ENCODE data around the gene TNS3. TPM values are rescaled to one million over a fixed set of nuclear protein-coding genes. Genes with fewer than 3 reads are reported as not detected.

Gene TNS3
- total and polyA plus RNA-seq, 2 donors (not counting 3 experiments of a cell fraction or from before 2014, with no cell fraction given): 10.4 to 45.1 TPM

DNA sequence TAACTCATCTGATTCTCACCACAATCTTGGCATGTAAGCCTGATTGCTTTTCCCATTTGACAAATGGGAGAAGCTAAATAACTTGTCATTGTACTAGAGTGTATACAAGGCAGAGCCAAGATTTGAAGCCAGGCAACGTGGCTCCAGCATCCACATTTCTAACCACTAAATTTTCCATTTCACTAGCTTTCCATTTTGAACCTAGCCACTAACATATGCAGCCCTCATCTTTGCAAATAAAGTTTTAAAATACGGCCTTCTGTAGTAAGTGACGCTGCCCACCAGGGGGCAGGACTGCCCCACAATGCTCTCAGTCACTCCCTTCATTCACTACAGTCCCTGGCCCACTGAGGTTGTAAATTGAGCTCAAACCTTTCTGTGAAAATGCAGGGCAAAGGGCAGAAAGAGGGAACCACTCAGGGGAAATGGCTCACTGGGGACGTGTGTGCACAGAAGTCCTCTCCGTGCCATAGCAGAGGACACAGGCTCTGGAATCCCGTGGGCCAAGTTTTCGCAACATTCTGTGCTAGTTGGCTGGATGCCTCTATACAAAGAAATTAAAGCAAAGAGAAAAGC lies 315.7 kb downstream of the TNS3 start:
- ChIA-PET POLR2A (interaction anchor here (1.0 kb wide), 1 partner anchor 170 kb away, joined by 3 read pairs; no protein-coding TSS in a partner anchor), CTCF (interaction anchor here (0.5 to 4.8 kb wide), 115 partner anchors 10 to 1396 kb away, joined by 3 to 137 read pairs (median 5); partner anchors contain the start of genes IGFBP3, PKD1L1 and TNS3)
- intact Hi-C loops (cut with micrococcal nuclease) (loop anchor here (1.0 to 10.0 kb wide), 8 partner anchors 61 to 849 kb away; partner anchors contain the start of gene TNS3), dilution Hi-C loops (cut with MboI; ENCODE audit: extremely low pct_ligation_motif_present, low sequenced_read_pairs) (no loop called here)
- FAIRE-seq (peak; percentile 91), DNase-seq (ENCODE audit: low read depth, low spot score) (peak; percentile 69)
- no peaks in the 10 kb centered on the region for H3K36me3 ChIP-seq (ENCODE audit: control insufficient read depth in 2 of 2, extremely low read depth in 1 of 2, insufficient read depth in 2 of 2, low read length in 2 of 2)
- no peak overlapping the region for H2AFZ ChIP-seq (ENCODE audit: low read depth, low read length)
- no peaks in the 10 kb centered on the region for H3K27me3 ChIP-seq (ENCODE audit: control insufficient read depth in 2 of 2, insufficient read depth in 2 of 2, low read length in 2 of 2)
- H3K4me3 ChIP-seq (replicated peaks in 1 of 3; ENCODE audit: insufficient read depth in 1 of 3, low read depth in 1 of 3, low read length in 3 of 3): no peak overlapping the region
- H3K4me1 ChIP-seq (ENCODE audit: control insufficient read depth, extremely low read depth, insufficient read depth, low read length): no peaks in the 10 kb centered on the region
- H3K27ac ChIP-seq (ENCODE audit: insufficient read depth, low read depth, low read length): no peak overlapping the region
- H3K79me2 ChIP-seq (ENCODE audit: control insufficient read depth, insufficient read depth, low read length): no peaks in the 10 kb centered on the region
- no peaks in the 10 kb centered on the region for H3K9me1 ChIP-seq (replicated peaks; ENCODE audit: control insufficient read depth, extremely low read depth, insufficient read depth, low read length)
- H4K20me1 ChIP-seq (replicated peaks; ENCODE audit: control insufficient read depth, extremely low read depth, insufficient read depth, low read length): no peaks in the 10 kb centered on the region
- no peaks in the 10 kb centered on the region for H3K9me3 ChIP-seq (replicated peaks; ENCODE audit: control insufficient read depth, insufficient read depth, low read length)
- TF ChIP-seq, protein P1, sequence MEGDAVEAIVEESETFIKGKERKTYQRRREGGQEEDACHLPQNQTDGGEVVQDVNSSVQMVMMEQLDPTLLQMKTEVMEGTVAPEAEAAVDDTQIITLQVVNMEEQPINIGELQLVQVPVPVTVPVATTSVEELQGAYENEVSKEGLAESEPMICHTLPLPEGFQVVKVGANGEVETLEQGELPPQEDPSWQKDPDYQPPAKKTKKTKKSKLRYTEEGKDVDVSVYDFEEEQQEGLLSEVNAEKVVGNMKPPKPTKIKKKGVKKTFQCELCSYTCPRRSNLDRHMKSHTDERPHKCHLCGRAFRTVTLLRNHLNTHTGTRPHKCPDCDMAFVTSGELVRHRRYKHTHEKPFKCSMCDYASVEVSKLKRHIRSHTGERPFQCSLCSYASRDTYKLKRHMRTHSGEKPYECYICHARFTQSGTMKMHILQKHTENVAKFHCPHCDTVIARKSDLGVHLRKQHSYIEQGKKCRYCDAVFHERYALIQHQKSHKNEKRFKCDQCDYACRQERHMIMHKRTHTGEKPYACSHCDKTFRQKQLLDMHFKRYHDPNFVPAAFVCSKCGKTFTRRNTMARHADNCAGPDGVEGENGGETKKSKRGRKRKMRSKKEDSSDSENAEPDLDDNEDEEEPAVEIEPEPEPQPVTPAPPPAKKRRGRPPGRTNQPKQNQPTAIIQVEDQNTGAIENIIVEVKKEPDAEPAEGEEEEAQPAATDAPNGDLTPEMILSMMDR (IDR thresholded peaks at IDR 0.05; ENCODE audit: extremely low read depth in 1 of 2, insufficient read depth in 1 of 2, low read depth in 1 of 2, low read length in 2 of 2): peak; percentile 87 to 88
- TF ChIP-seq FOS (IDR thresholded peaks at IDR 0.05; ENCODE audit: borderline replicate concordance, insufficient read depth, low read length): no peak
- no peak overlapping the region for H3K9ac ChIP-seq (replicated peaks; ENCODE audit: extremely low read depth, insufficient read depth, low read length)
- H3K4me2 ChIP-seq (ENCODE audit: insufficient read depth, low read length): no peak overlapping the region
- BruUV-seq (replicated peaks): no TSS peak

DNA sequence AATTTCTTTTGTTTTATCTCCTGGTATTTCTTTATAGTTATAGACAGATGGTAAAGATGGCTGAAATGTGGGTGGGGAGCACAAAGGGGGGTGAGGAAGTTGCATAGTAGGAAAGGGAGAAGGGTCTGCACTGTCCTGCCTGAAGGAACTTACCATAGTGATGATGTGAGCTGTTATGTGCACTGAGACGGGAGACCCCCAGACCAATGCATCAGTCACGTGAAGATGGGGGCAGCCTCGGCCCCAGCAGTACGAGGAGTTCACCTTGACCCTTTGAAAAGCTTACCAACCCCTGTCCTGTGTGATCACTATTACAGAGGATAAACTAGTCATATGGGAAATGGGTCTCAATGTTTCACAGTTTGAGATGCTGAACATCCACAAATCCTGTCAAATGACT lies 316.3 kb downstream of the TNS3 start:
- POLR2A ChIA-PET: interaction anchor here (1.0 kb wide), 1 partner anchor 170 kb away, joined by 3 read pairs; no protein-coding TSS in a partner anchor
- intact Hi-C loops (cut with micrococcal nuclease) (loop anchor here (1.0 to 10.0 kb wide), 8 partner anchors 62 to 849 kb away; partner anchors contain the start of gene TNS3), dilution Hi-C loops (cut with MboI; ENCODE audit: extremely low pct_ligation_motif_present, low sequenced_read_pairs) (no loop called here)
- Histone ChIP-seq H3K36me3 (ENCODE audit: control insufficient read depth in 2 of 2, extremely low read depth in 1 of 2, insufficient read depth in 2 of 2, low read length in 2 of 2) (no peaks in the 10 kb centered on the region), H3K4me1 (ENCODE audit: control insufficient read depth, extremely low read depth, insufficient read depth, low read length) (no peaks in the 10 kb centered on the region), H3K79me2 (ENCODE audit: control insufficient read depth, insufficient read depth, low read length) (no peaks in the 10 kb centered on the region), H3K27ac (ENCODE audit: insufficient read depth, low read depth, low read length) (no peak overlapping the region), H2AFZ (ENCODE audit: low read depth, low read length) (no peak overlapping the region), H3K9ac (replicated peaks; ENCODE audit: extremely low read depth, insufficient read depth, low read length) (no peak overlapping the region), H3K9me3 (replicated peaks; ENCODE audit: control insufficient read depth, insufficient read depth, low read length) (no peaks in the 10 kb centered on the region), H3K9me1 (replicated peaks; ENCODE audit: control insufficient read depth, extremely low read depth, insufficient read depth, low read length) (no peaks in the 10 kb centered on the region), H3K4me2 (ENCODE audit: insufficient read depth, low read length) (no peak overlapping the region), H3K4me3 (replicated peaks in 1 of 3; ENCODE audit: insufficient read depth in 1 of 3, low read depth in 1 of 3, low read length in 3 of 3) (no peak overlapping the region), H4K20me1 (replicated peaks; ENCODE audit: control insufficient read depth, extremely low read depth, insufficient read depth, low read length) (no peaks in the 10 kb centered on the region), H3K27me3 (ENCODE audit: control insufficient read depth in 2 of 2, insufficient read depth in 2 of 2, low read length in 2 of 2) (no peaks in the 10 kb centered on the region)
- DNase-seq (ENCODE audit: low read depth, low spot score) (no peak), FAIRE-seq (no peak)
- CTCF ChIA-PET: interaction anchor here (0.6 to 4.8 kb wide), 86 partner anchors 9 to 1348 kb away, joined by 3 to 137 read pairs (median 6); partner anchors contain the start of genes IGFBP3, PKD1L1 and TNS3
- TF ChIP-seq JUN (IDR thresholded peaks at IDR 0.05; ENCODE audit: borderline replicate concordance, insufficient read depth, insufficient read length, low read depth): no peak
- no TSS peak for BruUV-seq (replicated peaks)

Data from endothelial cell of umbilical vein (primary cell).